Measurements from ENCODE around the gene FXYD4.

GRCh38 chr10:43327986-43328385, 43.5 kb upstream of the FXYD4 start:
- TF ChIP-seq EZH2 (IDR thresholded peaks at IDR 0.05; ENCODE audit: insufficient read depth, poor library complexity, severe bottlenecking) (no peak), EZH2phosphoT487 (IDR thresholded peaks at IDR 0.05; ENCODE audit: insufficient read depth, low read depth) (no peak)

Measured in GM23248 (cell line).